GM18873 (cell line): ENCODE data around the gene OLFM1.
"Not testable (repeated sequence)": the region's sequence is repeated elsewhere in the genome, so short reads cannot be mapped to it uniquely, and the experiment has no call there.

ENCODE experiments used
- ATAC-seq: cut with Tn5 transposase; IDR thresholded peaks from one replicate; pipeline ENCODE4 v1.9.1; 2021; ENCODE audit warnings: mild to moderate bottlenecking, moderate library complexity, moderate number of reproducible peaks; ENCODE audit not compliant: unreplicated experiment, low FRiP score

The OLFM1 gene

GRCh38 chr9:135146241-135146640 is 58.8 kb downstream of the OLFM1 start:
- ATAC-seq = no peak

GRCh38 chr9:135146766-135147473 is 59.5 kb downstream of the OLFM1 start:
- no peak for ATAC-seq

GRCh38 chr9:135147474-135147805 is 60.0 kb downstream of the OLFM1 start:
- no peak for ATAC-seq

DNA sequence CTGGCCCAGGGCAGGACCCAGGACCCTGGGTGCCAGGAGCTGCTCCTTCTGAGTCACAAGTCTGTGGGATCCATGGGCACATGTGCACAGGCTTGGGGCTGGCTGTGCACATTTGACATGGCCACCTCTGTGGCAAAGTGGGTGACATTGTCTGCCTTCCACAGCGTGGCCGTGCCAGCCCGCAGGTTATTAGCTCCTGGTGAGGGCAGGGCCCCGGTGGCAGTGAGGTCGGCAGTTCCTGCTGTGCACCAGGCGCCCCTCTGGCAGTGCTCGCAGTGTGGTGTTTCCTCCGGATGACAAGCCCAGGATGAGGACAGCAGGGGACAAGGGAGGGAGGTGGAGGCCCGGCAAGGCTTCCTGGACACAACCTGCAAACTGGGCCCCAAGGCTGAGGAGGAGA is 60.5 kb downstream of the OLFM1 start:
- no peak for ATAC-seq

GRCh38 chr9:135148386-135148785 is 60.9 kb downstream of the OLFM1 start:
- no peak for ATAC-seq

DNA sequence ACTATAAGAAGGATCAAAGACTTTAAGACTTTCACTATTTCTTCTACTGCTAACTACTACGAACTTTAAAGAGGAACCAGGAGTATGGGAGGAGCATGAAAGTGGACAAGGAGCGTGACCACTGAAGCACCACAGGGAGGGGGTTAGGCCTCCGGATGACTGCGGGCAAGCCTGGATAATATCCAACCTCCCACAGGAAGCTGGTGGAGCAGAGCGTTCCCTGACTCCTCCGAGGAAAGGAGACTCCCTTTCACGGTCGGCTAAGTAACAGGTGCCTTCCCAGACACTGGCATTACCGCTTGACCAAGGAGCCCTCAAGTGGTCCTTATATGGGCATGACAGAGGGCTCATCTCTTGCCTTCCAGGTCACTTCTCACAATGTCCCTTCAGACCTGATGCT is 62.4 kb downstream of the OLFM1 start:
- not testable (repeated sequence) for ATAC-seq

- ATAC-seq = no peak
Measured at GRCh38 chr9:135150981-135151380, 63.5 kb downstream of the OLFM1 start.

- ATAC-seq = no peak
Measured at GRCh38 chr9:135151757-135152613, 64.5 kb downstream of the OLFM1 start.

- no peak for ATAC-seq
Measured at GRCh38 chr9:135152614-135153334, 65.3 kb downstream of the OLFM1 start.

DNA sequence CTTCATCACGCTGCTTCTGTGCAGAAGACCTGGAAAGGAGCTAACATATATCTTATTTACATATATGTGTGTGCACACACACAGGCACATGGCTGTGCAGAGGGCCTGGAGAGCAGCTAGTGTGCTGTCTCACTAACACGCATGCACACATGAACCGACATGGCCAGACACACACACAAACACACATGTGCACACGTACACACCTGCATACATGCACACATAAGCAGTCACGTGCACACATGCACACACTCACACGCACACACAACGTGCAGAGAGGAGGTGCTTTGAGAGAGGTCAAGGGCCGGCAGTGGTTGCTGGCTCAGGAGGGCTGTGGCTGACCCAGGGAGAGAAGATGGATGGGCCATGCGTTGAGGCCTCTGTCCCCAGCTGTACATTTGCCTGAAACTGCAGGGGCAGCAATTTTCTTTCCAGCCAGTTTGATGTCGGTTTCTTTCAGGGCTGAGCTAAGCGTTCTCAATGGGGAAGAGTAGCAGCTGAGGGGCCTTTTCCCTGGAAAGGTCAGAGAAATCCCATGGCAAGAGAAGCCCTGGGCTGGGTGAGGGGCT is 66.7 kb downstream of the OLFM1 start:
- no peak for ATAC-seq

DNA sequence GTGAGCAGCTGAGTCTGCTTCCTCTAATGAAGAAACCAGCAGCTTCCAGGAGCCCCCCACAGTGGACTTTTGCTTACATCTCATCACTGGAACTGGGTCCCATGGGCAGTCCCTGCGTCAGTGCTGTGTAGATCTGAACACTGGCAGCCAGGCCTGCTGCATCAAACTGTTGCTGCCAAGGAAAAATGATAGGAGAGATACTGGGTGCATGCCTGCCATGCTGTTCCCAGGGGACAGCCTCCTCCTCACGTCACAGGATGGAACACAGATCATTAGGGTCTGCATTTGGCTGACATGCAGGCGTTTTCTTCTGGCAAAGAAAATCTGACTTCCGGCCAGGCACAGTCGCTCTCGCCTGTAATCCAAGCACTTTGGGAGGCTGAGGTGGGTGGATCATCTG is 67.9 kb downstream of the OLFM1 start:
- no peak for ATAC-seq

DNA sequence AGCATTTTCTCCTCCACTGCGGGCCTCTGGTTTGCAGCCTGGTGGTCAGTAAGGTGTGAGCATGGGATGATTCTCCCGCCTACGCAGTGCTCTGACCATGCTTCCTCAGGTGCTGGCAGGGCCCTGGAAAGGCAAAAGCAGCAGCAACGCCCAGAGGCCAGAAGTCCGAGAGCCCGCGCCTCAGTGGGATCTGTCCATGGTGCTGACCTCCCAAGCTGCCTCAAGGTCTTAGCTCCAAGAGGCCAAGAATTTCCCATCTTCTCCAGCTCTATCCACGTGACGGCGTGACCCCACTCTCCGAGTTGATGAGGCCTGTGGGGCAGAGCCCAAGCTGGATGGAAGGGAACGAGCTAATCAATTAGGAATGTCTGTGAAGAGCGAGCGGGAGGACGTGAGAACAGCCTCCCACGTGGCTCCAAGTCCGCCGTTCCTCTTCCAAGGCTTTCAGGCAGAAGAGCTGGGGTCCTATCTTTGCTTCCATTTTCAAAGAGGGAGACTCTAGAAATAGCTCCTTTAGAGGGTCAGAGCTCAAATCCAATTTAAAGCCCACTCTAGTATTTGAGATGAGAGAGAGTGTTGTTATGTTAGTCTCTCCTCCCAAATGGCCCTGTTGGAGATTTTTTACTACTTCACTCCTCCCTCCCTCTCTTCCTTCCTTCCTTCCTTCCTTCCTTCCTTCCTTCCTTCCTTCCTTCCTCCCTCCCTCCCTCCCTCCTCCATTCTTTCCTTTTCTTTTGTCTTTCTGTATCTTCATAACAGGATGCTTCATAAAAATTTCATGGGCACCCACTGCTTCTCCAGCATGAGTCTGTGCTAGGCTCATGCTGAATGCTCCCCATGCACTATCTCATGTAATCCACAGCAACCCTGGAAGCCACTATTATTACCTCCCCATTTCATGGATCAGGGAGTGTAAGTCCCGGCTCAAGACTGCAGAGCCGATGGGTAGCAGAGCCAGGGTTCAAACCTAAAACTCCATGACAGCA is 69.3 kb downstream of the OLFM1 start:
- no peak for ATAC-seq

DNA sequence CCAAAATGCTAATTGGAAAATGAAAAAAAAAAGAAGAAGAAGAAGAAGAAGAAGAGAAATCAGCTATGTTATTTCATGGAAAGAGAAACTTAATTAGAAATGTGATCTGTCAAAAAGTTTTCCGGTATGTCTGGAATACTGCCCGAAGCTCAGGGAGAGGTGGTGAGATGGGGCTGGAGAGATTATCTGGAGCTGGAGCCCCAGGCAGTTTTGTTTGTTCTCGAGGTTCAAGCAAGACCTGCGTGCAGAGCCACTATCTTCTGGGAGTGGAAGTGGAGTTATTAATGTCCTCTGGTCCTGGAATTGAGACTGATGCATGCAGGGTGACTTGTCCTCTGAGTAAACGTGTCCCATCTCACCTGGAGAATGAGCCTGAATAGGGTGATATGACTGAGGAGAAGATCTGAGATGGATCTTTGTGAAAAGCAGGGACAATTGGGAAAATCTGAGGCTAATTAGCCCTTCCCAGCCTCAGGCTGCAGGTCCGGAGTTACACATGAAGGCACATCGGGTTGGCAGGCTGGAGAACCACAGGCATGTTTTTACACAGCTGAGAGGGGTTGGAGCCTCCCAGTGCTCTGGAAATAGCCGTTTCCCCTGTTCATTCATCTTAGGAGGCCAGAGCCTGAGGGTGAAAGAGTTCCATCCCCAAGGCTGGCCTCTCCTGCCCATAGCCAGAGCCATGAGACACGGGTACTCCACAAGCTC is 70.5 kb downstream of the OLFM1 start:
- ATAC-seq = no peak

GRCh38 chr9:135158564-135158937 is 71.1 kb downstream of the OLFM1 start:
- ATAC-seq = no peak

DNA sequence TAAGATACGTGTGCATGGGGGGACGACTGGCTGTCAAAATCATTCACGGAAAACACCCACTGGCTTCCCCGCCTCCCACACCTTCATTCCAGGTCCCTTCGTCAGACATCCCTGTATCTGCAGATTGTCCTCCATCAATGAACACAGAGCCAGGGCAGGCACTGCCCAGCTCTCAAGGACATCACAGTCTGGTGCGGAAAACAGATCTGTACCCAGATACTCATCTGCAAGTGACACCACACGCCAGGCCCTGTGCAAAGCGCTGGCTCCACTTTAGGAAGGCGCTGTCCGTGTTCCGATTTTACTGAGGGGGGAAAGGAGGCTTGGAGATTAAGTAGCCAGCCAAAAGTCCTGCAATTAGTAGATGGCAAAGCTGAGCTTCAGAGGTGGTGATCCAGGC is 72.3 kb downstream of the OLFM1 start:
- ATAC-seq = no peak

GRCh38 chr9:135160862-135161261 is 73.4 kb downstream of the OLFM1 start:
- no peak for ATAC-seq

GRCh38 chr9:135162599-135162998 is 75.1 kb downstream of the OLFM1 start:
- not testable (repeated sequence) for ATAC-seq

DNA sequence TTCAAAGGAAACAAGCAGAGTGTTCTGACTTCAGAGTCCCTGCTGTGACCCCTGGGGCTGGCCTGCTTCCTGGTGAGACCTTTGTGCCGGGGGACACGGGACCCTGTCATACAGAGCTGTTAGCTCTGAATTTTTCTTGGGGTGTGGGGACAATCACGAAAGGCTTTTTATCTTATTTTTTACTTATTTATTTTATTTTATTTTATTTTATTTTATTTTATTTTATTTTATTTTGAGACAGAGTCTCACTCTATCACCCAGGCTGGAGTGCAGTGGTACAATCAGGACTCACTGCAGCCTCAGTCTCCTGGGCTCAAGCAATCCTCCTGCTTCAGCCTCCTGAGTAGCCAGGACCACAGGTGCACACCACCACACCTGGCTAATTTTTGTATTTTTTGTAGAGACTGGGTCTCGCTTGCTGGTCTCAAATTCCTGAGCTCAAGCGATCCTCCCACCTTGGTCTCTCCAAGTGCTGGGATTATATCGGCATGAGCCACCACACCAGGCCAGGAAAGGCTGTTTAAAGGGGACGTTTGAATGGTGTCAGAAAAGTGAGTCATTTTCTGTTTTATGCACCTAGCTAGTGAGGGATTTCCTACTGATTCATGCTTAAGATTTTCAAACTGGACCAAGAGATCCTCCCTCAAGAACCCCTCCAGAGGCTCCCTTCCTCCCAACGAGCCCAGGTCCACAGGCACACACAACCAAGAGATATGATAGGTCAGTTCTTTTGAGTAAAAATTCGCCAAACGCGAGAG is 75.7 kb downstream of the OLFM1 start:
- ATAC-seq = no peak

- ATAC-seq = no peak
Measured at GRCh38 chr9:135164036-135164435, 76.6 kb downstream of the OLFM1 start.
